HG03521 (cell line): ENCODE measurements around the gene PTPRD.

Experiments used
- ATAC-seq: cut with Tn5 transposase; IDR thresholded peaks from one replicate; pipeline ENCODE4 v1.9.1; 2021; ENCODE audit warnings: mild to moderate bottlenecking, moderate library complexity; ENCODE audit not compliant: unreplicated experiment

The PTPRD gene

GRCh38 chr9:8633784-8634183 is 1979.0 kb downstream of the PTPRD start:
- ATAC-seq, result no peak

GRCh38 chr9:8632493-8632892 is 1980.3 kb downstream of the PTPRD start:
- ATAC-seq, result no peak

- ATAC-seq, result no peak
Observed at GRCh38 chr9:8628791-8629190, 1984.0 kb downstream of the PTPRD start.

GRCh38 chr9:8627976-8628679 is 1984.7 kb downstream of the PTPRD start:
- no peak for ATAC-seq

- no peak for ATAC-seq
Observed at GRCh38 chr9:8622871-8623270, 1989.9 kb downstream of the PTPRD start.

- ATAC-seq, result no peak
Observed at GRCh38 chr9:8622222-8622802, 1990.5 kb downstream of the PTPRD start.

- ATAC-seq, result no peak
Observed at GRCh38 chr9:8621416-8621815, 1991.4 kb downstream of the PTPRD start.

- ATAC-seq, result no peak
Observed at GRCh38 chr9:8616414-8616813, 1996.4 kb downstream of the PTPRD start.

- ATAC-seq, result no peak
Observed at GRCh38 chr9:8614926-8615440, 1997.8 kb downstream of the PTPRD start.

- no peak for ATAC-seq
Observed at GRCh38 chr9:8613346-8613825, 1999.4 kb downstream of the PTPRD start.

- no peak for ATAC-seq
Observed at GRCh38 chr9:8611153-8611552, 2001.6 kb downstream of the PTPRD start.

- no peak for ATAC-seq
Observed at GRCh38 chr9:8610256-8610655, 2002.5 kb downstream of the PTPRD start.

- no peak for ATAC-seq
Observed at GRCh38 chr9:8605096-8605495, 2007.7 kb downstream of the PTPRD start.

GRCh38 chr9:8604201-8604600 is 2008.6 kb downstream of the PTPRD start:
- ATAC-seq, result no peak

- no peak for ATAC-seq
Observed at GRCh38 chr9:8600914-8601680, 2011.7 kb downstream of the PTPRD start.

GRCh38 chr9:8599937-8600336 is 2012.9 kb downstream of the PTPRD start:
- ATAC-seq, result no peak

GRCh38 chr9:8589476-8589875 is 2023.3 kb downstream of the PTPRD start:
- ATAC-seq, result no peak

GRCh38 chr9:8585036-8585435 is 2027.8 kb downstream of the PTPRD start:
- ATAC-seq, result no peak

GRCh38 chr9:8579661-8580060 is 2033.1 kb downstream of the PTPRD start:
- no peak for ATAC-seq

- no peak for ATAC-seq
Observed at GRCh38 chr9:8576741-8577140, 2036.1 kb downstream of the PTPRD start.

- no peak for ATAC-seq
Observed at GRCh38 chr9:8574846-8575245, 2038.0 kb downstream of the PTPRD start.

GRCh38 chr9:8572209-8572608 is 2040.6 kb downstream of the PTPRD start:
- ATAC-seq, result no peak
